ENCODE results near the gene DIMT1.

Gene DIMT1

DNA sequence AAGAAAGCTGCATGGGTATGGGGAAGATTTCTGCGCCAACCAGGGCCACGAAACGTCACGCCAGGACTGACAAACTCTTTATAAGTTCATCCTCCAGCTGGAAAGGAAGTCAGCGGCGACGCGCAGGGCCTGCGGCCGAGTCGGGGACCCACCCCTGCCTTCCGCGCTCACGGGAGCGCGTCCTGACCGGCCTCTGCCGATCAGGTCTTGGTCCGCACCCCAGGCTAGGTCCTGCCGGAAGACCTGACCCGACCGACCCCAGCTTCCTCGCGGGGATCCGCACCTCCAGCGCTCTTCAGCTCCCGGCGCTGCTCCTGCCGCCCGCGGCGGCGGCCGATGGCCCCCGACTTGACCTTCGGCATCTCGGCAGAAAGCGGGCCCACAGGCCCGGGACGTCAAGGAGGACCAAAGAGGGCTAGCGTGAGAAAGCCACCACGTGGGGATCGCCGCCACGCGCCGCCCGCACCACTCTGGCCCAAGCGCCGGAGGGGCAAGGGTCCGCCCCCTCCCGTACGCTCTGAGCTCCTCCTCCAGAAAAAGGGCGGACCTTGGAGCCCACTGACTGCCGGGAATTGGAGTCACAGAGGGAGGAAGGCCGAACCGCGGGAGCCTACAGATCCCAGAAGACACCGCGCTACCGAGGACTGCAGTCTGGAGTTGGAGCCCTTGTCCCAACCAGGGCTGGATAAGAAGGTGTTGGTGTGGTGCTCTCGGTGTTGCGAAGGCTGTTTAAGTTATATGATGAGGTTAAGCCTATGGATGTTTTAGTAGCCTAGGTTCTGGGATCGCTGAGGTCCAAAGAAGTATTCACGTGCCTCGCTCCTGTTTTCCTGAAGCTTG, at the start of gene DIMT1:
Gene DIMT1 (minus strand): TSS at position 495 of the 840 bp plus-strand sequence. CDS start 133 bp downstream, at position 362.
- peak; percentile 95 for DNase-seq

DNA sequence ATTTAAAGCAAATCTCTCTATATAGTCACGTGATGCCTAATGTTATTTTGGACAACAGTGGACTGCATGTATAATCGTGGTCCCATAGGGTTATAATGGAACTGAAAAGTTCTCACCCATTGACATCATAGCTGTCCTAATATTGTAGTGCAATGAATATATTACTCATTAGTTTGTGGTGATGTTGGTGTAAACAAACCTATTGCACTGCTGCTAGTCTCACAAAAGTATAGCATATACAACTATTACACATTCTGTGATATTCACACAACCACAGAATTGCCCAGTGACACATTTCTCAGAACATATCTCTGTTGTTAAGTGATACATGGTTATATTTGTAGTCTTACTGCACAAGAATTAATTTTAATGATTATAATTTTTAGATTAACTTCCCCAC, 46.6 kb upstream of the DIMT1 start:
- no peak for DNase-seq

DNA sequence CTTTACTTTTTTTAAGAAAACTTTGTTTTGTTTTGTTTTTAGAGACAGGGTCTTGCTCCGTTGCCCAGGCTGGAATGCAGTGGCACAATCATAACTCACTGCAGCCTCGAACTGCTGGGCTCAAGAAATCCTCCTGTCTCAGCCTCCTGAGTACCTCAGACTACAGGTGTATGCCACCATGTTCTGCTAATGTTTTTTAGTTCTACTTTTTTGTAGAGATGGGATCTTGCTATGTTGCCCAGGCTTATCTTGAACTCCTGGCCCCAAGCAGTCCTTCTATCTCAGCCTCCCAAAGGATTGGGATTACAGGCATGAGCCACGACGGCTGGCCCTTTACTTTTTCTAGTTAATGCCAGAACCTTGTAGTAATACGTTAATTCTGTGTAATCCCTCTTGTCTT, 44.8 kb upstream of the DIMT1 start:
- DNase-seq = no peak

DNA sequence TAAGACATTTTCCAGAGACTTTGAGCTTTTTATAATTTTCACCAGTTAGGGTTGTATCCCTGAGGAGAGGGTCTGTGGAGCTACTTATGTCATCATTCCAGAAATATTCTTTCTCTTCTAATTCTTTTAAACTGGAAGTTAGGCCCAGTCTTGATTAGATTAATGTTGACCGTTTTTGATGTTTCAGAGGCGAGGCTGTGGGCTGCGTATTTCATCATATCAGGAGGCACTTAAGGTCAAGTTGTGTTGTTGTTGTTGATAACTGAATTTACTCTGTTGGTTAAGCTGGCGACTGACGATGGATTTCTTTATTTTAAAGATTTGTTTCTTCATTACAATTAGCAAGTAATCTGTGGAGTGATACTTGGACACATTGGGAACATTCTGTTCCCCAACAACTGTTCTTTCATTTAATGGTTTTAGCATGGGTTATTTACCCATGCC, 28.9 kb upstream of the DIMT1 start:
- no peak for DNase-seq

DNA sequence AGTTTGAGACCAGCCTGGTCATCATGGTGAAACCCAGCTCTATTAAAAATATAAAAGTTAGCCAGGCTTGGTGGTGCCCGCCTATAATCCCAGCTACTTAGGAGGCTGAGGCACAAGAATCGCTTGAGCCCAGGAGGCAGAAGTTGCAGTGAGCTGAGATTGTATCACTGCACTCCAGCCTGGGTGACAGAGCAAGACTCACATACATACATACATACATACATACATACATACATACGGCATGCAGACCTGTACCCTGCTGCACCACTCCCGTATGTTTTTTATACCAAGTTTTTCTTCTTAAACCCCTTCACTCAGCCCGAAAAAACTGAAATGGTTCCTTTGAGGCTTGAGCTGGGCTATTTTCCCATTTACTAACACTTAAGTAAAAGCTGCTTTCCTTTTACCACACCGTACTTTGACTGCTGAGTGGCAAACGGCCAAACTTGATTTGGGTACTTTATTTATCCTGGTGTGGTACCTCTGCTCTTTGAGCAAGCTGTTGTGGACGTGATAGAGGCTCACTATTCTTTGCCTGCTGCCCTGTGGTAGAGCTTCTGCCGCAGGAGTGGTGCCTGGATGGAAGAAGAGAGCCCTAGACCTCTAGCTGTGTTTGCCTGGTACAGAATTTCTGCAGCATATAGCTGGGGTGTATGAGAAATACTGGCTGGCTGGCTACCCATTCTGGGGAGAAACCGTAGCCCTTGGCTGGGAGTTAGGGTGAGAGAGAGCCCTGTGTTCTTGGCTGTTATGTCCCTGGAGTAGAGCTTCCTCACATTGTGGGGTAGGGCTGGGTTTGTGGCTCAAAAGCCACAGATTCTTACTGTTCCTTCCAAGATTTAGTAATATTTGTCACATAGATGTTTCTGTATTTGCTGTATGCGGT, 28.3 kb upstream of the DIMT1 start:
- DNase-seq = no peak

DNA sequence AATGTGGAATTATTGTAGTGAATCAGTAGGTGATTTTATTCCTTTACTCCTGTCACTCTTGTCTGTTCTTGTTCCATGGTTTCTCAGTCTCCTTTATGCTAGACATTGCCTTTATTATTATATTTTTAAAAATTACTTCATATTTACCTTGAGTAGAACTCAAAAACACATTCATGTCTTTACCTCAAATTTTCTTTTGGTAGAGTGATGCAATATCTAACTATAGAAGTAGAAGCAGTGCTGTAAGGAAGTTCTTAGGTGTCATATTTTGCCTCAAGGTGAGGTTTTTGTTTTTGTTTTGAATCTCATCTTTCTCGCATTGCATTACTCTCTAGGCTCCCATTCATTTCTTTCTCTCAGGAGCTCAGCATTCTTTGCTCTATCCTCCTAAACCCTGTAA, 21.1 kb upstream of the DIMT1 start:
- DNase-seq = no peak

DNA sequence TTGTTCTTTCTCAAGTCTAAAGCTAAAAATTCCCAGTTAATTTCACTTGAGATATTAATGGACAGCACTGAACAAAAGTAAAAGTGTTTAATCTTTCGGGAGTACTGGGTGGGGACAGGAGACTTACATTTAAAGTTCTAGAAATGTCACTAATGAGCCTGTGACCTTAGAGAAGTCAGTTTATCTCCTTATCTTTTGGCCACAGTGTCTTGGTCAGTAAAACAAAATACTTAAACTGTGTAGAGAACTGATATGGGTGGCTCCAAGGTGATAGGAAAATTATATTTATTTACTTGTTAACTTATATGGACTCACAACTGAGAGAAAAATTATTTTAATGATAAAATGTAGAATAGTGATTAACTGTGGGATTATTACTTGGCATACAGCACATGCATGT, 17.7 kb upstream of the DIMT1 start:
- no peak for DNase-seq

DNA sequence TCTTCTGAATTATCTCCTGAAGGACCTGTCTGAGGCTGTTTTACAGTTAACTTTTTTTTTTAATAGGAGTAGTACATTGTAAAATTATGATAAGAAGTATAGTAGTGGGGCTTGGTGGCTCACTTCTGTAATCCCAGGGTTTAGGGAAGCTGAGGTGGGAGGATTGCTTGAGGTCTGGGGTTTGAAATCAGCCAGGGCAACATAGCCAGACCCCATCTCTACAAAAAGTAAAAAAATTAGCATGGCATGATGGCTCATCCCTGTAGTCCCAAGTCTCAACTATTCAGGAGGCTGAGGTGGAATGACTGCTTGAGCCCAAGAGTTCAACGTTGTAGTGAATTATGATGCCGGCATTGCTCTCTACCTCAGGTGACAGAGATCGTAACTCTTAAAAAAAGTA, 15.9 kb upstream of the DIMT1 start:
- no peak for DNase-seq

DNA sequence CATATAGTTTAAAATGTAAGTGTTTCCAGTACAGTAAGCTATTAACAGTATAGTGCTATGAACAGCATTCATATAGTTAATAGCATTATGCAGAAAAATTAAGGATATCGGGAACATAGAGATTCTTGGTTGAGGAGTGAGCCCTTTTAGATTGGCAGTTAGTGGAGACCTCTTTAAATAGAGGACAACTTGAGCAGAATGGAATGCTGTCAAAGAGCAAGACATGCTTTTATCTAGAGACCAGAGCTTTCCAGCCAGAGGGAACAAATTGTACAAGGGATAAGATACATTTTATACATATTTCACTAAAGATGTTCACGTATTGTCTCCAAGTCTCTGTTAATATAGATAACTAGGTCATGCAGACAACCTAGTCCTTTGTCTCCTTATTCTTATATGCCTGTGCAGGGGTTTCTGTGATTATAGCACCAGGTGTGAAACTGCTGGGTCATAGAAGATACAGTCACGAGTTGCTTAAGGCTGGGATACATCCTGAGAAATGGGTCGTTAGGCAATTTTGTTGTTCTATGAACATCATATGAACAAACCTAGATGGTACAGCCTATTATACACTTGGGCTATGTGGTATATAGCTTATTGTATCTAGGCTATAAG, 14.9 kb upstream of the DIMT1 start:
- no peak for DNase-seq

DNA sequence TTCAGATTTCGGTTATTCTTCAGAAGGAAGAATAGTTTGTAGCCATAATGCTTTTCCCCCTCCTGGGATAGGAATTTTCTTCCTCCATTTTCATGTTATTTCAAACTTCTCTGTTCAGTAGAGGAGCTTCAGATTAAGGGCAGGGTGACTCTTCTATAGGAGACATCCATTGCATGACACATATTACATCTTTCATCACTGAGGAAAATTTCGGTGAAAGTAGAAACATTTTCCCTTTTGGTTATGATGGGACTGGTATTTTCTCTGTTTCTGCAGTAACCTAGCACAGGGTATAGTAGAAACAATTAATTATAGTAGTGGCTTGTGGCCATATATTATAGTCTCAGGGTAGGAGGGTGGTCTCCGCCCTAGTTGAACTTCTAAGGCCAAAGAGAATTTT, 10.0 kb upstream of the DIMT1 start:
- no peak for DNase-seq

DNA sequence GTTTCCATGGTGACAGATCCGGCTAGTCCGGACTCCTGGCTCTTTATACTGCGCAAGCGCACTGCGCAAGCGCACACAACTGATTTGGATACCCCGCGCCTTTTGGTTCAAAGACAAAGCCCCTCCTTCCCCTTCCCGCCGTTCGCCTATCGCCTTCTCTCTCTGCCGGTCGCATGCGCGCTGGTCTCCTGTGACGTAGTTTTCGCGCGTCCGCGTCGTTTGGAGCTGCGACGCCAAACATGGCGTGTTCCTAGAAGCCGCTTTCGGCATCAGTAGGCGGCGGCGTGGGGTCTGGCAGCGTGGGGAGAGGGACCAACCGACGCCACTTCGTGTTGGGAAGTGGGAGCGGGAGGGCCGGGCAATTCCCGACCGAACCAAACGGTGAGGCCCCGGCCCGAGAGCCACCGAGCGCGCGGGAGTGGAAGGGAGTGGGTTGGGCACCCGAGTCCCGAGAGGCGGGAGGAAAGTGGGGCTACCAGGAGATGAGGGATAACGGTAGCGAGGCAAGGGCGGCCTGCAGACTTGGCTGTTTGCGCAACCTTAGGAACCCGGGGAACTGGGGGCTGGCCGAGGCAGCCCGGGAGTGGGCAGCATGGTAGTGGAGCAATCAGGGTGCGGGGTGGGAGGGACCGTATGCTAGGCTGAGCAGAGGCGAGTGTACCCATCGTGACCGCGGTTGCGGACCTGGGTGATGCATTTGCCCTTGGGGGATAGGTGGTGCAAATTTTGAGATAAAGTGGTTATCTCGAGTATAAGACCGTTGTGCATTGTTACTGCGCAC, 9.0 kb upstream of the DIMT1 start, which contains the start of gene IPO11:
Gene IPO11 (plus strand): TSS at position 215 of the 781 bp plus-strand sequence. CDS start 24,517 bp downstream, outside the sequence.
- peak; percentile 99 for DNase-seq

DNA sequence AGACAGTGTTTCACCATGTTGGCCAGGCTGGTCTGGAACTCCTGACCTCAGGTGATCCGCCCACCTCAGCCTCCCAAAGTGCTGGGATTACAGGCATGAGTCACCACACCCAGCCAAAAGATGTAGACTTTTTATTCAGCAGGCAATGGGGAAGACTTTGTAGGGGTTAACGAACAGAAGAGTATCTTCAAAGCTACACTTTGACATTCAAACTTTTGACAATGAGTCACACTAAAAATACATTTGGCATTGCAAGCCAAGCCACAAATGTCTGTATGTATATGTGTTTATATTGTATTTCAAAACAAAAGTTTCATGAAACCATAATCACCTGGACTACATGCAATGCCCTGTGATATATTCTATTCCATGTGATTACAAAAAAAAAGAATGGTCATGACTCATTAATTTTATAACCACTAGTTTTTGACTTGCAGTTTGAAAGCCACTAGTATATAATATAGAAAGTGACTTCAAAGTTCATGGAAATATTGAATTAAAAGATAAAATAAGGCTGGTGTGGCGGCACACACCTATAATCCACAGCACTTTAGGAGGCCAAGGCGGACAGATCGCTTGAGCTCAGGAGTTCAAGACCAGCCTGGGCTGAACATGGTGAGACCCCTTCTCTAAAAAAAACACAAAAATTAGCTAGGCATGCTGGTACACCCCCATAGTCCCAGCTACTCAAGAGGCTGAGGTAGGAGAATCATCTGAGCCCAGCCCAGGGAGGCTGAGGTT, 8.3 kb downstream of the DIMT1 start:
- DNase-seq = no peak

DNA sequence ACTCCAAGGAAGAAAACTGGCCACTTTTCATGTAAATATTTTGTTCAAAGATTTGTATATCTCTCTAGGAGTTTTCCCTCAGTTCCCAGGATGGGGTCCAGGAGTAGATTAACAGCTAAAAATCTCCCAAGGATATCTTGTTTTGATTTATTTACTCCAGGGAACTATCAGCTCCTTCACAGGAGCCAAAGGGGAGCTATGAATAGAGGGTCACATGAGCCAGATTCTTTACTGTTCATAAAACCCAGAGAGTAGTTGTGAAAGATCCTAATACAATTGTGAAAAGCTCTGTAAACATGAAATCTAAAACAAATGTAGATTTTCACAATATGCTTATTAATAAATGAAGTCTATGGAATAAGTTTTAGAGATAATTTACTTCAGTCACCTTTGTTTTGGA, 16.9 kb downstream of the DIMT1 start:
- no peak for DNase-seq

DNA sequence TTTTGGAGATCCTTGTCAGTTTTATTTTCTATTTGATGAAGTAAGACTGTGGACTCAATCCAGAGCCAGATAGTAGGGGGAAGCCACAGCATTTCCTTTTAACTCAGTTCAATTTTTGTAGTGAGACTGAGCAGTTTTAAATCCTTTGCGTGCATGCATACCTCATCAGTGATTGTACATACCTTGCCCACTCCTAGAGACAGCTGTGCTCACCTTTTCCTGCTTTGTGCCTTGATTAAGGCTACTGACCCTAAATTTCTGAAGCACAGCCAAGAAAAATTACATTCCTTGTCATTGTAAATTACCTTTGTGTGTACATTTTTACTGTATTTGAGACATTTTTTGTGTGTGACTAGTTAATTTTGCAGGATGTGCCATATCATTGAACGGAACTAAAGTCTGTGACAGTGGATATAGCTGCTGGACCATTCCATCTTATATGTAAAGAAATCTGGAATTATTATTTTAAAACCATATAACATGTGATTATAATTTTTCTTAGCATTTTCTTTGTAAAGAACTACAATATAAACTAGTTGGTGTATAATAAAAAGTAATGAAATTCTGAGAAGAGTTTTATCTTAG, 17.8 kb downstream of the DIMT1 start:
- no peak for DNase-seq

DNA sequence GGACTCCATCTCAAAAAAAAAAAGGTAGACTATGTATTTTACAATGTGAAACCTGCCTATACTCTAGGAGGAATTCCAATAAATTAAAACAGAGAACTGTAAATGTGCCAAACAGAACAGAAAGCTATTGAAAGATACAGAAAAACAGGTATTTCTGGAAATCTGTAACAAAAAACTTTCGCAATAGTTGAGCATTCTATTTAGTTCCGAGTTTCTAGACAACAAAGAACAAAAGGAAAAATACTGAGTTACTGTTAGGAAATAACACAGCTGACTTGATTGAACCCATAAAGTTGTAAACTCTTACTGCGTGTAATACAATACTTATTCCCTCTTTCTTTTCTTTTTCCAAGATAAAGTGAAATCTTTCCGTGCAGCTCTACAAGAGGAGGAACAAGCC, 18.6 kb downstream of the DIMT1 start:
- DNase-seq = no peak

DNA sequence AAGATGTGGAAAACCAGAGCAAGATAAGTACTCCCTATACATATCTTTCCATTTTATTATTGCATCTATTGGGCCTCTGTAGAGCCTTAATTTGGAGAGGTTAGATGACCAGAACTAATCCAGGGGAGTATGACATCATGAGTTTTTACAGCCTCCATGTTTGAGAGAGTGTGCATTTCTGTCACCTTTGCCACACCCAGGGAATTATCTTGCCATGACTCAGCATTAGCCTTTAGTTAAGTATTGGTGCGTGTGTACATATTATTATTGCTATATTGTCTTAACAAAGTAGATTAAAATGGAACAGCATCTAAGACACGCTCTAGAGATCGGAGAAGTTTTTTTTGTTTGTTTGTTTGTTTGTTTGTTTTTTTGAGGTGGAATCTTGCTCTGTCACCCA, 27.6 kb downstream of the DIMT1 start:
- DNase-seq = no peak

DNA sequence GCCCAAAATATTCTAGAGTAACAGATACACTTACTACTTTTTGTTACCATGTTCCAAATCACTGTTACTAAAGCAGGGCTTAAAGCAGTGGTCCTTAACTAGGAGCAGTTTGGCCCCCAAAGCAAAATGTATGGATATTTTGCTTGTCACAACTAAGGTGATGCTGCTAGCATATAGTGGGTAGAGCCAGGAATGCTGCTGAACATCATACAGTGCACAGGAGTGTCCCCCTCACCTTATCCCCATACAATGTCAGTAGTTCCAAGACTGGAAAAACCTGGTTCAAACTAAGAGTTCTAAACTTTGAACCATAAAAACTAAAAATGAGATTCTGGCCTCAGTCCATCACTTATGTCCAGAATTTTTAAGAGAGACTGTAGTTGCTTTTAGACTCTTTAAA, 28.1 kb downstream of the DIMT1 start:
- no peak for DNase-seq

DNA sequence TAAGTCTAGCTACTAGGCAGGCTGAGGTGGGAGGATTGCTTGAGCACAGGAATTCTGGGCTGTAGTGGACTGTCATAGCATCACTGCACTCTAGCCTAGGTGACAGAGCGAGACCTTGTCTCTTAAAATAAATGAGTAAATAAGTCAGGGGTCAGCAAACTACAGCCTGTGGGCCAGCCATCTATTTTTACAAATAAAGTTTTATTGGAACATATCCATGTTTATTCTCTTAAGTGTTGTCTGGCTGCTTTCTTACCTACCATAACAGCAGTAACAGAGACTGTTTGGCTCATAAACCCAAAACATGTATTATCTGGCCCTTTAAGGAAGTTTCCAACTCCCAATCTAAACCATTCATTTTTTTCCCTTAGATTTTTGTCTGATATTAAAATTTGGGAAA, 29.6 kb downstream of the DIMT1 start:
- DNase-seq = no peak

DNA sequence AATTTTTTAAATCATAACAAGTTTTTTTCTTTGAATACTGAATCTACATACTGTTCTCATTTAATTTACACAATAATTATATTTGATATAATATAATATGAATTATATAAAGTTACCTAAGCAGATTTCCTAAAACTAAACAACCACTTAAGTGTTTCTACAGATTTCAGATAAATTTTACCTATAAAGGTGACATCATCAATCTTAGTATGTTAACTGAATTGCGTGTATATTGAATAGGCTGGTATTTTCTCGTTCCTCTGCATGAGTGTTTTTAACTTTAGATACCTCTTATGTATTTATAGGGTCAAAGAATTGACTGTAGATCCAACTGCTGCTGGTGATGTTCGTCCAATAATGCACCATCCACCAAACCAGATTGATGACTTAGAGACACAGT, 30.3 kb downstream of the DIMT1 start:
- no peak for DNase-seq

DNA sequence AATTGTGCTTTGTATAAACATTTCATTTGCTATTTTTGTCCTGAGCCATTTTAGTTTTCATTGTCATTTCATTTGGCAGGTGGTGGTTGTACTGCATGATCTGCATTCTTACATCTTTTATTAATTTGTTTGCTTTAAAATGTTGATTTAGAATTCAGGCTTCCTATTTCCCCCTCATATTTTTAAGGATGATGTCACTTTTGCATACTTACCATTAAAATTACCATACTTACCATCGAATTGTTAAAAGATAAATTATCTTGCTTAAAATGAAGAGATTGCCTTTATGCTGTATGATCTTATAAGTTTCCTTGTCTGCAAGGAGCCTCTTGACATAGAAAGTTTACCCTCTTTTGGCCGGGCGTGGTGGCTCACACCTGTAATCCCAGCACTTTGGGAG, 31.1 kb downstream of the DIMT1 start:
- no peak for DNase-seq

DNA sequence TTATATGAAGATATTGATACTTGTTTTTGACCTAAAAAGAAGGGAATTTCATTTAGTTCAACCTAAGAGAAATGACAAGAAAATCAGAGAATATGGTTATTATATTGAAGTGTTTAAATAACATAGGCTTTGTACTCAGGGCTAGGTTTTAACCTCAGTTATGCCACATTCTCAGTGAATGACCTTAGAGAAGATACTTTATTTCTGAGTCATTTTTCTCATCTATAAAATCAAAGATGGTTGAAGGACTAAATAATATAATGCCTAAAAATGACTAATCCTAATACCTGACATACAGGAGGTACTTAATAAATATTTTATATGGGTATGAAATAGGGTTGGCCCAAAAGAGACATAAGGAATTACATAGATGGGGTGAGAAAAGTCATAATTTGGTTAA, 32.3 kb downstream of the DIMT1 start:
- no peak for DNase-seq

DNA sequence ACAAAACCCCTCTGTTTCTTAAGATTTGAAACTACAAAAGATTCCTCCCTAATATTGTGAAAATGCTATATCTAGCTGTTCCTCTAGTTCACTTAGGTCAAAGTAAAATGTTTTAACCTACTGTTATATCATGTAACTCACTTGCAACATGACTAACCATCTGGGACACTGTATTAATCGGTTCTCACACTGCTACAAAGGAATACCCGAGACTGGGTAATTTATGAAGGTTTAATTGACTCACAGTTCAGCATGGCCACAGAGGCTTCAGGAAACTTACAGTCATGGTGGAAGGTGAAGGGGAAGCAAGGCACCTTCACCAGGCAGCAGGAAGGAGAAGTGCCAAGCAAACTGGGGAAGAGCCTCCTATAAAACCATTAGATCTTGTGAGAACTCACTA, 34.7 kb downstream of the DIMT1 start:
- no peak for DNase-seq
